ENCODE measurements around the gene LMBRD1.

DNA sequence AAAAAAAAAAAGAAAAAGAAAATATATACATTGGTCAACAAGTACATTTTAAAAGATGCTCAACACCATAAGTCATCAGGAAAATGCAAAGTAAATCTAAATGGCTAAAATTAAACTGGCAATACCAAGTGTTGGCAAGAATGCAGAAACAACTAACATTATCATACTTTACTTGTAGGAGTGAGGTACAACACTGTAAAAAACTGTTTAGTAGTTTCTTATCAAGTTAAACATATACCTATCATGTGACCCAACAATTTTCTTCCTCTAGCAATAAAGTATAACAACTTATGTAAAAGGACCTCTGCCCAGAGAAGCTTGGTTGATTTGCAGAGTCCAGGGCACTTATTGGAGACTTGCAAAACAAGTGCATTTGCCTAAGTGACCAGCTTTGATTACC lies 40.4 kb downstream of the LMBRD1 start:
- TF ChIP-seq, protein P1, sequence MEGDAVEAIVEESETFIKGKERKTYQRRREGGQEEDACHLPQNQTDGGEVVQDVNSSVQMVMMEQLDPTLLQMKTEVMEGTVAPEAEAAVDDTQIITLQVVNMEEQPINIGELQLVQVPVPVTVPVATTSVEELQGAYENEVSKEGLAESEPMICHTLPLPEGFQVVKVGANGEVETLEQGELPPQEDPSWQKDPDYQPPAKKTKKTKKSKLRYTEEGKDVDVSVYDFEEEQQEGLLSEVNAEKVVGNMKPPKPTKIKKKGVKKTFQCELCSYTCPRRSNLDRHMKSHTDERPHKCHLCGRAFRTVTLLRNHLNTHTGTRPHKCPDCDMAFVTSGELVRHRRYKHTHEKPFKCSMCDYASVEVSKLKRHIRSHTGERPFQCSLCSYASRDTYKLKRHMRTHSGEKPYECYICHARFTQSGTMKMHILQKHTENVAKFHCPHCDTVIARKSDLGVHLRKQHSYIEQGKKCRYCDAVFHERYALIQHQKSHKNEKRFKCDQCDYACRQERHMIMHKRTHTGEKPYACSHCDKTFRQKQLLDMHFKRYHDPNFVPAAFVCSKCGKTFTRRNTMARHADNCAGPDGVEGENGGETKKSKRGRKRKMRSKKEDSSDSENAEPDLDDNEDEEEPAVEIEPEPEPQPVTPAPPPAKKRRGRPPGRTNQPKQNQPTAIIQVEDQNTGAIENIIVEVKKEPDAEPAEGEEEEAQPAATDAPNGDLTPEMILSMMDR (IDR thresholded peaks at IDR 0.05; ENCODE audit: borderline replicate concordance, extremely low read depth, low read length, poor library complexity, severe bottlenecking) = no peak
- TF ChIP-seq EZH2 (IDR thresholded peaks at IDR 0.05; ENCODE audit: borderline replicate concordance, low read depth, low read length, severe bottlenecking) = no peak
